Sciatic nerve (tissue), 2 donors: ENCODE measurements around the gene PIGM. TPM values are rescaled to one million over a fixed set of nuclear protein-coding genes. Genes with fewer than 3 reads are reported as not detected.

ENCODE experiments used
- ATAC-seq: fragments of 200-7000 bp; cut with Tn5 transposase; one replicate; pipeline ENCODE4 v1.9.1; 2020; ENCODE audit warnings: mild to moderate bottlenecking, moderate library complexity
- DNase-seq: peaks from one replicate; pipeline ENCODE4 v3.0.0-alpha.2; 2020; ENCODE audit warnings: low spot score
- intact Hi-C: fragments of 100-400 bp; cut with DNase I; formaldehyde crosslinking; loops from one replicate; pipeline ENCODE4 v1.14.2; 2022
- total RNA-seq: library from RNA; stranded (reverse); fragmentation: NEBNext Ultra II Directional; extraction: Animal tissue kit (Norgen Biotek cat#: 25700); gene quantifications from one replicate; pipeline ENCODE4 v1.2.1, GENCODE V29; 2021
- donor health status: DM: no; HTN: no; CAD: no.
- donor health status: DM: no; HTN: no; CAD: no.

Gene PIGM
- total RNA-seq, 1 donor from 2014 or later: 5.9 TPM

DNA sequence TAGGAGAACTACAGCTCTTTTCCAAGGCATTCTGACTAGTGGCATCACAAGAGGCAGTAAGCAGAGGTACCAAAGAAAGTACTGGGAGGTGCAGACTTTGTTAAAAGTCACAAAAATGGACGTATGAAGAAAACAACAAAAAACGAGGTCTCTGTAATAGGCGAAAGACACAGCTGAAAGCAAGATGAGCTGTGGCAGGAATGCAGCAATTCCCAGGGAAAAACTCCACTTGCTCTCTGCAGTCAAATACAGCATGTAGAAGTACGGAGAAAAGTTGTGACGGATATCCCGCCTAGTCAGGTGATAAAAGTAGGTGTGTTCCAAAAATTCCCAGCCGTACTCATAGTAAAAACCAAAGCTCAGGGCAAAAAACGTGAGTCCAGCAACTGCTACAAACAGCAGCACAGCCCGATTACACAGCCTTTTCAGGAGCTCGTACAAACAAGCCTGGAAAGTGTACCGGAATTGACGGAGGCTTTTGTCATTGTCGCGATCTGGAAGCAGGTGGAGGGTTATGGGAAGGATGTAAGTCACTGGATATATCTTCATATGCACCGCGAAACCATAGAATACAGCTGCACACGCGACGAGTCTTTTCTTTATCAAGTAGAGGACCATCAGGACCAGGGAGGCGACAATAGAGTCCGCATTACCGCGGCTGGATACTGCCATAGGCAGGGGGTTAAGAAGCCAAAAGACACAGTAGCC is 979 bp downstream of the PIGM start:
- intact Hi-C loops: no loop called here
- DNase-seq: no peak
- no peak for ATAC-seq

DNA sequence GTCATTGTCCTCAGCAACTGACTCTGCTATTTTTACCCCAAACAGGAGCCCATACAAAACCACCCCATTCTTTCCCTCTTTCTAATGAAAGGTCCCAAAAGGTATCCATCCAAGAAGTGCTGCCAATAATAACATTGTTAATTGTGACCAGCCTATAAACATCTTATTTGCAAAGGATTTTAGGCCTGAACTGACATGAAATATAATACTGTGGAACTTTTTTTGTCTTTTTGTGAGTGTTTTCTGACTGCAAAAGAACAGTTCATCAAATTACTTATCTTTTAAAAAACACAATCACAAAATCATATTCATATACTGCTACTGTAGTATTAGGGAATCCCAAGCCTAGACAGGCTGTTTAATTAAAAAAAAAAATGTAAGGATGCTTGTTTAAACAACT is 3.4 kb downstream of the PIGM start:
- intact Hi-C loops: no loop called here
- ATAC-seq (no peak), DNase-seq (no peak)

DNA sequence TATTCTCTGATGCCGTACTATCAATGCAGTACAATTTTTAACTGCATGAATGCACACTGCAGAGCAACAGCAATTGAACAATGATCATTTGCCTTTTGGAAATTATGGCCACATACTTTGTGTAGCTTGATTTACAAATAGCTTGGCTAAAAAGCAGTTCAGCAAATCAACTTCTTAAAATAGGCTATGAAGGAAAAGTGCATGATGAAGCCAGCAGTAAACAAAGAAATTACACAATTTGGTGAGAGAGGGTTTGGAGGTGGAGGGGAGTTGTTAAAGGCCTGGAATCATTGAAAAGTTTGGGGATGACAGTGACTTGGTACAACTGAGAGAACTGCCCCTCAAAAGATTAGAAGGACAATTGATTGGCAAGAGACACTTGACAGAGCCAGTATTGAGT is 6.5 kb downstream of the PIGM start:
- intact Hi-C loops: no loop called here
- ATAC-seq (no peak), DNase-seq (no peak)

DNA sequence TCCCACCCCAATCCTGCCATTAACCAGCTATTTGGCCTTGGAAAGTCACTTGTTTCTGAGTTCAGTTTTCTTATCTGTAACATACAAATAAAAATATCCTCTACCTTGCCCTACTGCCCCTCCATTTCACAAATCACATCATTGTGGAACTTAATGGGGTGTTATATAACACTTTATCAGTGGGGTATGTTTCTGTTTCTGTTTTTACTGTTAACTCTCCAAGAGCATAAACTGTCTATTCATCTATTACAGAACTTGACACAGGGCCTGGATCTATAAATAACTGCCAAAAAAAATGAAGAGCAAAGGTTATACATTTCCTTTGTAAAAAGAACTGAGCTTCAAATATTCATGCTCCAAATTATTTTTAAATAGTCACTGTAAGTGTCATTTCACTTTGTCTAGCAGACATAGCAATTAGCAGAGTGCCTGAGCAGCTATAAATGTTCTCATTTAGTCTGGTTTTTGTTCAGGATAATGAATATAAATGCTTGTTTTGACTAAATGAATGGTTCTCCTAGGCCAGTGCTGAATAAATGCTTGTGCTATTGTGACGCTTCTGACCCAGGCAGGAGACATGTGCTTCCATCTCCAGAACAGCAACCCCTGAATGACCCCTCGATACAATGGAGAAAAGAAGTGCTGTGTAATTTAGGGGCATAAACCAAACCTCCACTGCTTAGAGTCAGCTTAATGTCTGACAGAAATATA is 7.4 kb downstream of the PIGM start:
- intact Hi-C loops: no loop called here
- ATAC-seq: peak; percentile 56

DNA sequence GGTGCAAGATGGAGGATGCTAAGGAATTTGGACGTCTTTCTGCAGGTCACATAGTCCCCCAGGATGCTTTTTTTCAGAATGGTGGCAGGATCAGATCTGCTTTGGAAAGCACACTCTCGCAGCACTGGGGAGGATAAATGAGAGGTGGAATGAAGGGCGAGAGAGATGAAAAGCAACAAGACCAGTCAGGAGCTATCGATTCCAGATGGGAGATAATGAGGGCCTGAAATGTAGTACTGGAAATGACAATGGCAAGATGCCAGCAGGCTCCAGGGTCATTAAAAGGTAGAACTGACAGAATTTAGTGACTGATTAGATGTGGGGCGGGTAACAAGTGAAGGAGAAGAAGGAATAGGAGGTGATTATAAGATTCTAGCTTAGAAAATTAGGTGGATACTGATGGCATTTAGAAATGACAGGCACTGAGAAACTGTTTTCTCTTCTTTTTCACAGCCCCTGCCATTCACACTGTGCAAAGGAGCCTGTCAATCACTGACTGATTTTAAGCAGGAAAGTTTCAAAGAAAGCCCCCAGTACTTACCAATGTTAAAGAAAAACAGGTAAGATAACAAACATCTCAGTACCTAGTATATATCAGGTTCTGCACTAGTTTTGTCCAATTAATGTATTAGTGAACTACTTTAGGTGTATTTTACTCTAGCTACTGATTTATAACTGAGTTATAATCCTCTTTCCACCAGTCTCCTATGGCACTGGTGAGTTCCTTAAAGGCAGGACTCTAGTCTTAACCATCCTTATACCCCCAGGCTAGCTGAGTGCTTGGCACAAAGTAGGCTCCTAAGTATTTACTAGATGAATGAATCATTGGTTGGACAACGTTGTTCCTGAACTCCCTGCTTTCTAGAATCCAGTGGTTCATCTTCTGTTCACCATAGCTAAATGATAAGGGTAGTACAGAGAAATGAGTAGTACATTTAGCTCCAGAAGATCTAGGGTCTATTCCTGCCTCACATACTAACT is 9.2 kb downstream of the PIGM start:
- DNase-seq (no peak), ATAC-seq (no peak)
- intact Hi-C loops: no loop called here

More for the DNA sequence above, 7.4 kb downstream of the PIGM start:
- no peak for DNase-seq

DNA sequence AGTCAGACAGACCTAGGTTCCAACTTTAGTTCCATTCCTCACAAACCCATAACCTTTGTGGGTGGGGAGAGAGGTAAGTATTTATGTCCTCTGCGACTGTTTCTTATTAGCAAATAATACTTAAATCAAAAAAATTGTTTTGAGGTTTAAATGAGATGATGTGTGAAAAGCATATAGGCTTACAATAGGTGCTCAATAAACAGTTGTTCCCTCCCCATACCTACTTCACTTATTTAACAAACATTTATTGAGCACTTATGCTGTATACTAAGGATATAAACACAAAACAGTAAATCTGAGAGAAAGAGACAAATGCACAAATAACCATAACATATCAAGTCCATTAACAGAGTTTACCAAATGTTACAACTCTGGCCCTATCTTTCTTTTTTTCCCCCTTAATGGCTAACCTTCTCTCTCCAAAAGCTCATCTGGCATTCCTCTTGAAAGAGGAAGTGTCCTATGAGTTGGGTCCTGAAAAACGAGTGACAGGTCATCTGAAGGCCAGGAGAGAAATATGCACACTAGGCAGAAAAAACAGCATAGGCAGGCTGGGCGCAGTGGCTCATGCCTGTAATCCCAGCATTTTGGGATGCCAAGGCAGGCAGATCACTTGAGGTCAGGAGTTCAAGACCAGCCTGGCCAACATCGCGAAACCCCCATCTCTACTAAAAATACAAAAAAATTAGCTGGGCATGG is 10.3 kb downstream of the PIGM start:
- no peak for ATAC-seq
- DNase-seq: no peak
- intact Hi-C loops: no loop called here

DNA sequence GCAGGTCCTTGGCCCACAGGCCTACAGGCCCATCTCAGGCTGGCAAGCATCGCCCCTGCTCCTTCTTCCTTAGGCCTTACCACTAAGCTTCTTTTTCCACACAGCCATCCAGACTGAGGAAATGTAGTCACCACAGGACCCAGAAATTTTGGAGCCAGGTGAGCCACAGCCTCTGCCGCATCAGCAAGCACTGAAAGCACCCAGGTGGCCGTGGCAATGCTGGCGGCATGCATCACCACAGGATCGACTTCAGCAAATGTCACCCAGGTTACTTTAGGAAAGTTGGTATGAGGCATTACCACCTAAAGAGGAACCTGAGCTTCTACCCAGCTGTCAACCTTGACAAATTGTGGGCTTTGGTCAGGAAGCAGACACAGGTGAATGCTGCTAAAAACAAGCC is 11.6 kb downstream of the PIGM start:
- ATAC-seq: no peak
- no peak for DNase-seq
- intact Hi-C loops: no loop called here

DNA sequence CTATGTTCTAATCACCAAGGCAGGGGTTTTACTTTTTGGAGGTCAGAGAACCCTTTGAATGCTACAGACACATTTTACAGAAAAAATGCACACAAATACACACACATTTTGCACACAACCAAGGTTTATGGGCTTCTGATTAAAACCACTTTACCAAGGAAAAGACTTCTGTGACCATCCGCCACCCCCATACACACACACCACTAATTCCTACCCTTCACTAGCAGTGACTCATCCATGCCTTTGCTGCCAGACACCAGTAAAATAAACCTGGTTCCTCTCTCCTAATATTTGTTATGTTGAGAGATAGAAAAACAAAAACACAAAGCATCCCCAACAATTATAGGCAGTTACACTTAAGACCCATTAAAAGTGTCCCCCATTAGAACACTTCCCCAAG is 12.9 kb downstream of the PIGM start:
- no peak for ATAC-seq
- no peak for DNase-seq
- intact Hi-C loops: loop anchor here (10.0 kb wide), 1 partner anchor 244 kb away; no protein-coding TSS in a partner anchor

DNA sequence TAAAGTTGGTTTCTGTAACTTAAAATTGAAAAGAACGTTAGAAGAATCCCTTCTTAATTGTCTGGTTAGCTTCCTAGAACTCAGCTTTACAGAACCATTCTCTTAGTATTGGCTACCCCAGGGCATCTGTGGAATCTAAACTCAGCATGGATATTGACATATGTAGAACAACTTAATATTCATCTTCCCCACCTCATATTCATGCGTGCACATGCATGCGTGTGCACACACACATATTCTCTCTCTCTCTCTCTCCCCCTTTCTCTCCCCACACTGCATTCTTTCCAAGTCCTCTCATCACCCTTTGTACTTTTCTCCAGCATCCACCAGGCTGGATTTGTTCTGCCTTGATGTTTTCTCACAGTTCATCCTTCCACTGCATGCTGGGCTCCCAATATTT is 13.4 kb downstream of the PIGM start:
- intact Hi-C loops: loop anchor here (10.0 kb wide), 1 partner anchor 244 kb away; no protein-coding TSS in a partner anchor
- no peak for DNase-seq
- no peak for ATAC-seq

DNA sequence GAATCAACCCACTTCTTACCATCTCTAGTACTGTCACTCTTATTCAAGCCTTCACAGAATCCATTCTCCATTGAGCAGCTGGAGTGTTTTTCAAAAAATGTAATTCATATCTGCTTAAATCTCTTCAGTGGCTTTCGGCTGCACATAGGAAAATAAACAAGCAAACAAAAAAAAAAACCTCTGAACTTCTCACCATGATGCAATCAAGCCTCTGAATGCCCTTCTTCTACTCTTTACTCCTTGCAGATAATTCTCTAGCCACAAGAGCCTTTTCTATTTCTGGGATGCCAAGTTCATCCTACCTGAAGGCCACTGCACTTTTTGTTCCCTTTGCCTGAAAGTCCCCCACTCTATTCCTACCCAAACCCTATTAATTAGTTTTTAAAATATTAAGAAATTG is 14.2 kb downstream of the PIGM start:
- ATAC-seq: no peak
- intact Hi-C loops: loop anchor here (10.0 kb wide), 1 partner anchor 243 kb away; no protein-coding TSS in a partner anchor
- no peak for DNase-seq

DNA sequence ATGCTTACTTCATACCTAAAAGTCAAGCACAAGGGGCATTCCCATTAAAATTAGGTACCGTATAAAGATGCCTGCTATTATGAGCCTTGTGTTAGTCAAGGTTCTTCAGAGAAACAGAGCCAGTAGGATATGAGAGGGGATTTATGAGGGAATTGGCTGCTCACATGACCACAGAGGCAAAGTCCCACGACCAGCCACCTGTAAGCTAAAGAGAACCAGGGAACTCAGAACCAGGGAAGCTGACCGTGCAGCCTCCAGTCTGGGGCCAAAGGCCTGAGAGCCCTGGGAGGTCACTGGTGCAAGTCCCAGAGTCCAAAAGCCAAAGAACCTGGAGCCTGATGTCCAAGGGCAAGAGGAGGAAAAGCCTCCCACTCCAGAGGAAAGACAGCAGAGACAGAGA is 20.0 kb downstream of the PIGM start:
- DNase-seq (no peak), ATAC-seq (no peak)
- intact Hi-C loops: loop anchor here (10.0 kb wide), 1 partner anchor 237 kb away; no protein-coding TSS in a partner anchor

DNA sequence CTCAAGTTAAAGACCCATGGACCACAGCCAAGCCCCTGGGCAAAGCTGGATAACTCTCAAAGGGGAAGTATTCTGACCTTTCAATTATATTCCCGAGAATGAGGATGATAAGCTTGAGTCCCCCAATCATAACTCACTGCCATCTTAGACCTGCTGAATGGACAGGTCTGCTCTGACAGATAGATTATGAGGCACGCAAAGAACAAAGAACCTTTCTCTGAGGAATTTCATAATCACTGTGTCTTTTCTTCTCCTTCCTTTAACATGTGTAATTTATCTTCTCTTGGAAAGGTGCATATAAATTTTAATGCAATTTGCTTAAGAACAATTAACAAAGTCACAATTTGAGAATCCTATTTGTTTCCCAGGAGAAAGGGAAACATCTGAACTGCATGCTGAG is 22.0 kb downstream of the PIGM start:
- DNase-seq: no peak
- no peak for ATAC-seq
- intact Hi-C loops: loop anchor here (10.0 kb wide), 1 partner anchor 235 kb away; no protein-coding TSS in a partner anchor

DNA sequence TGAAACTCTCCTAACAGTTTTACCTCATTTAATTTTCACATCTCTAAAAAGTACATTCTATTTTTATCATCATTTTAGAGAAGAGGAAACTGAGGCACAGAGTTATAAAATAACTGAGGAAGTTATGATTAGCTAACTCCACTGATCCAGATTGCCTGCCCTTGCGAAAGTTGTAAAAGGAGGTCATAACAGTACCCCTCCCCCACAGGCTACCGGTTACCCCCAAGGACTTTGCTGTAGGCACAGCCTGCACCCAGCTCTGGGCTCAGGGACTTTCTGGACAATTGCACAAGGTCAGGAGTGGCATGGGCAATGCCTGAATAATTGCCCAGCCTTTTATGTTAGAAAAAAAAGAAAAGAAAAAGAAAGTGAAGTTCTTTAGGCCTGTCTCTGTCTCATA is 22.7 kb downstream of the PIGM start:
- intact Hi-C loops: no loop called here
- no peak for DNase-seq
- no peak for ATAC-seq

DNA sequence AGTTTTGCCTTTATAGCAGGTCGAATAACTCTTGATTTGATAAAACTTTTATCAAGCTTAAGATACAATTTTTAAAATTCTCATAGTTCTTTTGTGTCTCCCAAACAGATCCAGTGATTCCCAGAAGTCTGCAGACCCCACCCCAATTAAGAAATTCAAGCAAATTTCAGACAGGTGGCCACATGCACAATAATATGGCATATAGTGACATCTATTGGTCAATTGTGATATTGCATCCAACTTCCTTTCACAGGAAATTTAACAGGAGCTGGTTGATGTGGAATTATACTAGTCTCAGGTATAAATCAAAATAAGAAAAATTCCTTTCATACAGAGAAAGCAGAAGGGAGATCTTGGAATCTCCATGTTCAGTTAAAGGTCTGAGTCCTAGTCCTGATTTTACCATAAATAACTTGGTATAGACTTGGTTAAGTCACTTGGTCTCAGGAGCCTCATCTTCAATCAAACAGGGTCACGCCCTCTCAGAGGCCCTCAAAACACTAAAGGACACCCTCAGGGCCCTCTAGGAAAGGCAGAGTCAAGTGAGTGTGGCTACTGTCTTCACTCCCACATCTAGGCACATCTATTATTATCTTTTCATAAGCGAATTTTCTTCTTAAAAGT is 24.1 kb downstream of the PIGM start:
- ATAC-seq: no peak
- intact Hi-C loops: no loop called here
- DNase-seq: no peak

DNA sequence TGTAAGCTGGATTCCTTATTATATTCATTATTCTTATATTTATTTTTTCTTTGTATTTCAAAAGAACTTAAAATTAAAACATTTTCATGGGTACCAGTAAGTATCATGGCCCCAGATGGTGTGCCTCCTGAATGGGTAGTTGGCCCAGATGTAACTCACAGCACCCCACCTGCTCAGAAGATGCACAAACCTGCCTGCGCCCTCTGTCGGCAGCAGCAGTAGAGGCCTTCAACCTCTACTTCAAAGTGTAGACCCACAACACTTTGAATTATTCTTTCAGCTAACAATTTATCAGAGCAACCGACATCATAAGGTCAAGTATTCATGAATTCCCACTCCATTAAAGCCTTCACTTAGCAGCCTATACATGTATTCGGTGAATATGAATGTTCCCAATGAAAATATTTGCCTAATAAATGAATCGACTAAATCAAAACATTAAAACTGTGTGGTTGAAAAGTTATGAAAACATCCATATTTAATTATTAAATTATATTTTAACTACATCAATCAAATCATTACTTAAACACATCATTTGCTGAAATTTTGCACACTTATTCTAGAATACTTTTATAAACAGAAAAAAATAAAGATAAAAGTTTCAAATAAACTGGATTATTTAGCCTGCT is 25.4 kb downstream of the PIGM start:
- DNase-seq (peak; percentile 78), ATAC-seq (no peak)
- intact Hi-C loops: no loop called here

DNA sequence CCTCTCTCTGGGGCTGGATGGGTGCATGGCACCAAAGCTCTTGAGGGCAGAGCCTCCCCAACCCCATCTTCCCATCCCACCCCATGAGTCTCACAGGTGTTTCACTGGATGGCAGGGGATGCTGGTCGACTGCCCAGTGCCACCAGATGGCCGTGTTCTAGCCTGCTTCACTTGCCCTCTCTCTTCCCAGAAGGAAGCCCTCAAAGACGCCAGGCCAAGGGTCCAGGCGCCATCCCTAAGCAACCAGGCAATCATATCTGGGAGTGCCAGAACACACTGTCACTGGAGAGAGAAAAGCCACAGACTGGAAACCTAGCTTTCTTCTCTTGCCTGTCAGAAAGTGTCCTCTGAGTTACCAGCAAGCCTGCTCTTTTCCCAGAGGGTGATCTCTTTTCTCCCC is 26.7 kb downstream of the PIGM start:
- DNase-seq (no peak), ATAC-seq (no peak)
- intact Hi-C loops: no loop called here

DNA sequence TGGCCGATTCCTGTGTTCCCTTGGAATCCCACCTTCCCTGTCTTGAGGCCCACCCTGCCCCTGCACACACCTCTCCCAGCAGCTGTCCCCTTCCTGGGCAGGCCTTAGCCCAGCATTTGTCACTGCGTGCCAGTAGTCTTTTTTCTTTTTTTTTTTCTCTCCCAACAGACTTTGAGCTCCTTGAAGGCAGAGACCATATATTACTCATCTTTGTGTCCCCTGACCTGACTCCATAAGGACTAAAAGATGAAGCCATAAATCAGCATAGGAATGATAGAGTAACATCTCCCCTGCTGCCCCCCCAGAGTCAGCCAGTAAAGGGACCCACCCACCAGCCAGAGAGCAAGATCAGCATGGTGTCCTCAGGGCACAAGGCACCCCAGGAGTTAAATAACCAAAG is 27.4 kb downstream of the PIGM start:
- no peak for DNase-seq
- intact Hi-C loops: loop anchor here (5.0 kb wide), 1 partner anchor 72 kb away; no protein-coding TSS in a partner anchor

DNA sequence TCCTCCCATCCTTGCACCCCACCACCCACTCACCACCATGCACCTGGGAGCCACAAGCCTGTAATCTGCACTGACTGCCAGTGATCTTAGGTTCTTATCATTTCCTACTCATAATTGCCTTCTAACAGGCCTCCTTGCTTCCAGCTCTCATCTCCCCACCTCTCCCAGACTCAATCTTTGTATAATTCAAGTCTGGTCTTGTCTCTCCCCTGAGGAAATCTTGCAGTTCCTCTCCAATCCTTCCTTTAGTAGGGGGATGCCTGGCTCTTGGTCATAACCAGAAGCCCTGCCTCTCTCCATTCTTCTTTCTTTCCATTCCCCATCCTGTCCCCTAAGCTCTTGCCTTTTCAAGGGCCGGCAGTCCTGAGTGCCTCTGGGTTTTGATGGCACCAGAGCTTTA is 27.8 kb downstream of the PIGM start:
- no peak for DNase-seq
- intact Hi-C loops: loop anchor here (5.0 kb wide), 1 partner anchor 72 kb away; no protein-coding TSS in a partner anchor
- no peak for ATAC-seq

More for the DNA sequence above, 27.4 kb downstream of the PIGM start:
- no peak for ATAC-seq
